Central memory CD8-positive, alpha-beta T cell (primary cell): ENCODE measurements around the gene RPL36.
"Not testable (repeated sequence)": the region's sequence is repeated elsewhere in the genome, so short reads cannot be mapped to it uniquely, and the experiment has no call there.

Source experiments
- ATAC-seq: fragments of 150-1000 bp; cut with Tn5 transposase; replicated peaks from 2 replicates; pipeline ENCODE4 v1.10.0; 2022; ENCODE audit warnings: mild to moderate bottlenecking, moderate FRiP score, moderate number of reproducible peaks; ENCODE audit not compliant: poor library complexity, severe bottlenecking; ENCODE audit errors: extremely low read depth
- DNase-seq, 2 donors: peaks; one replicate each; pipeline ENCODE4 v3.0.0; 2021; ENCODE audit warnings: low spot score in 2 of 2
- H3K27ac Mint-ChIP-seq: one replicate; pipeline ENCODE4 v1.8.0; 2022; ENCODE audit warnings: low read depth, mild to moderate bottlenecking, moderate library complexity, mixed read lengths
- H3K27me3 Mint-ChIP-seq: one replicate; pipeline ENCODE4 v1.8.0; 2022; ENCODE audit warnings: mixed read lengths
- H3K36me3 Mint-ChIP-seq: one replicate; pipeline ENCODE4 v1.8.0; 2022; ENCODE audit warnings: mild to moderate bottlenecking, moderate library complexity, mixed read lengths; ENCODE audit not compliant: insufficient read depth
- H3K4me1 Mint-ChIP-seq: one replicate; pipeline ENCODE4 v1.8.0; 2022; ENCODE audit warnings: mixed read lengths
- H3K4me3 Mint-ChIP-seq: one replicate; pipeline ENCODE4 v1.8.0; 2022; ENCODE audit warnings: mild to moderate bottlenecking, moderate library complexity, mixed read lengths
- H3K9me3 Mint-ChIP-seq: one replicate; pipeline ENCODE4 v1.8.0; 2022; ENCODE audit warnings: mixed read lengths

The RPL36 gene

DNA sequence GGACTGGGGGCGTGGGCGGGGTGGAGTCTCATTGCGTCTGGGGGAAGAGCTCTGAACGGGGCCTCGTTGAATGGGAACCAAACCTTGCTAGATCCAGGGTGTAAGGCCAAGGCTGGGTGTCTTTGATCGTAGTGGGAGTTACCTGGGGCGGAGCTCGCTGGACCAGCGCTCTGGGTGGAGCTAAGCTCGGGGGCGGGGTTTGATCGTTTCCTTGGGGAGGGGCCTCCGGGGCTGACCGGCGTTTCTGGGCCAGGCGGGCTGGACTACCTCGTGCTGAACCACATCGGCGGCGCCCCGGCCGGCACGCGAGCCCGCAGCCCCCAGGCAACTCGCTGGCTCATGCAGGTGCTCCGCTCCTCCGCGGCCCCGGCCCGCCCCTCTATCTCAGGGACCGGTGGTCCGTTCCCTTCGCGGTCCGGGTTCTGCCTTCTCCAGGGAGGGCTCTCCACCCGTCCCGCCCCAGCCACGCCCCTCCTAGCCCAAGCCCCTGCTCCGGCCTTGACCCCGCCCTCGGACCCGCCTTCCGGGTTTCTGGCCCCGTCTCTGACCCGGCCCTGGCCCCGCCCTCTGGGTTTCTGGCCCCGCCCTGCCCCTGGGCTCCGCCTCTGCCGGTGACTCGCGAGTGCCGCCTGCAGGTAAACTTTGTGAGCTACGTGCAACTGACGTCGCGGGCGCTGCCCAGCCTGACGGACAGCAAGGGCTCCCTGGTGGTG is 3.3 kb upstream of the RPL36 start:
- ATAC-seq (peak; percentile 45), DNase-seq (peak; percentile 82 to 95)
- peak overlapping the region; percentile 64 for H3K27ac Mint-ChIP-seq
- peaks cover 25% of the 10 kb centered on the region for H3K4me1 Mint-ChIP-seq
- no peaks in the 10 kb centered on the region for H3K9me3 Mint-ChIP-seq
- H3K27me3 Mint-ChIP-seq = no peaks in the 10 kb centered on the region
- peak overlapping the region; percentile 77 for H3K4me3 Mint-ChIP-seq
- H3K36me3 Mint-ChIP-seq = peaks cover 32% of the 10 kb centered on the region

DNA sequence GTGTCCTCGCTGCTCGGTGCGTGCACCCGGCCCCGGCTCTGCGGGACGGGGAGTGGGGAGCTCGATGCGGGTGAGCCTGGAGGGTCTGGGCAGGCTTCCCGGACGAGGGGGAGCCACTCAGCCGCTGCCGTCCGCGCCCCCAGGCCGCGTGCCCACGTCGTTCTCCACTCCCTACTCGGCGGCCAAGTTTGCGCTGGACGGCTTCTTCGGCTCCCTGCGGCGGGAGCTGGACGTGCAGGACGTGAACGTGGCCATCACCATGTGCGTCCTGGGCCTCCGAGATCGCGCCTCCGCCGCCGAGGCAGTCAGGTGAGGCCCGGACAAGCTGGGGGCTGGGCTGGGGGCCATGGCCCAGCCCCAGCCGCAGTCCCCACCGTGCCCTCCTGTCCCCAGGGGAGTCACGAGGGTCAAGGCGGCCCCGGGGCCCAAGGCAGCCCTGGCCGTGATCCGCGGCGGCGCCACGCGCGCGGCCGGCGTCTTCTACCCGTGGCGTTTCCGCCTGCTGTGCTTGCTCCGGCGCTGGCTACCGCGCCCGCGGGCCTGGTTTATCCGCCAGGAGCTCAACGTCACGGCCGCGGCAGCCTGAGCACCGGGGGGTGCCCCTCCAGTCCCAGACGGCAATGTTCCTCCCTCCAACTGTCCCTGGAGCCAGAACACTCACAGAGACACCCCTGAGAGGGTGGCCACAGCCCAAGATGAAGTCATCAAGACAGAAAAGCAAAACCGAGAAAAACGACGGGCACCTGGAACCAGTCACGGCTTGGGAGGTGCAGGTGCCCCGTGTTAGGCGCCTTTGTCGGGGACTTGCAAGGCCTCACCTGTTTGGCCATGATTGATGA is 2.5 kb upstream of the RPL36 start:
- Mint-ChIP-seq H3K27me3 (no peaks in the 10 kb centered on the region), H3K9me3 (no peaks in the 10 kb centered on the region), H3K4me1 (peaks cover 29% of the 10 kb centered on the region), H3K36me3 (peaks cover 39% of the 10 kb centered on the region), H3K27ac (peak overlapping the region; percentile 64), H3K4me3 (peak overlapping the region; percentile 77)
- no peak for ATAC-seq
- no peak for DNase-seq

- Mint-ChIP-seq H3K36me3 (peaks cover 43% of the 10 kb centered on the region), H3K27ac (peak overlapping the region; percentile 49), H3K4me1 (peaks cover 32% of the 10 kb centered on the region), H3K4me3 (peak overlapping the region; percentile 77)
- H3K27me3 Mint-ChIP-seq, ATAC-seq, DNase-seq, H3K9me3 Mint-ChIP-seq: not testable (repeated sequence)
Observed at GRCh38 chr19:5688262-5688881, 1.7 kb upstream of the RPL36 start.

DNA sequence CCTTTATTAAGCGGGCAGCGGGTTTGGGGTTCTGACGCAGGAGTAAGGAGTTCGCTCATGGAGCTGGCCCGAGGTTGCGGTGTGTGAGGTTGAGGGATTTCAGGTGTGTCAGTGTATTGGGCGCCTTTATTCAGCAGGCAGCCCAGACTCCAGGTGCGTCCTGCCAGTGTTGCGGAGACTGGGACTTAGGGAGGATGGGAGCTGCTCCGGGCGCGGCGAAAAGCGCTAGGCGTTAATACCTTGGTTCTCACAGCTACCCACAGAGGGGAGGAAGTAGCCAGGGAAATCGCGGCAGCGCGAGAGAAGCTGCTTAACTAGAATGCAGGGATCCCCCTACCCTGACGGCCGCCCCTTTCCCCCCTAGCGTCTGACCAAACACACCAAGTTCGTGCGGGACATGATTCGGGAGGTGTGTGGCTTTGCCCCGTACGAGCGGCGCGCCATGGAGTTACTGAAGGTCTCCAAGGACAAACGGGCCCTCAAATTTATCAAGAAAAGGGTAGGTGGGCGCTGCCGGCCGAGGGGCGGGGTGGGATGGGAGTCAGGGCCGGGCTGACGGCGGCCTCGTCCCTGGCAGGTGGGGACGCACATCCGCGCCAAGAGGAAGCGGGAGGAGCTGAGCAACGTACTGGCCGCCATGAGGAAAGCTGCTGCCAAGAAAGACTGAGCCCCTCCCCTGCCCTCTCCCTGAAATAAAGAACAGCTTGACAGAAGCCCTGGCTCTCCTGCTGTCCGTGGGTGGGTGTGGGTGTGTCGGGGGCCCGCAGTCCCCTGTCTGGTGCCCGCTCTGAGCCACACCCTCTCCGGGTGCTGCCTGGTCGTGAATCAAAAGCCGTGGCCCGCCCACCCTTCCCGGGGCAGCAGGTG is 1.1 kb downstream of the RPL36 start:
- no peaks in the 10 kb centered on the region for H3K27me3 Mint-ChIP-seq
- no peaks in the 10 kb centered on the region for H3K9me3 Mint-ChIP-seq
- DNase-seq = no peak
- peak overlapping the region; percentile 99 for H3K27ac Mint-ChIP-seq
- H3K4me3 Mint-ChIP-seq = peak overlapping the region; percentile 95
- ATAC-seq = peak; percentile 22
- H3K36me3 Mint-ChIP-seq = peaks cover 63% of the 10 kb centered on the region
- H3K4me1 Mint-ChIP-seq = peaks cover 32% of the 10 kb centered on the region

DNA sequence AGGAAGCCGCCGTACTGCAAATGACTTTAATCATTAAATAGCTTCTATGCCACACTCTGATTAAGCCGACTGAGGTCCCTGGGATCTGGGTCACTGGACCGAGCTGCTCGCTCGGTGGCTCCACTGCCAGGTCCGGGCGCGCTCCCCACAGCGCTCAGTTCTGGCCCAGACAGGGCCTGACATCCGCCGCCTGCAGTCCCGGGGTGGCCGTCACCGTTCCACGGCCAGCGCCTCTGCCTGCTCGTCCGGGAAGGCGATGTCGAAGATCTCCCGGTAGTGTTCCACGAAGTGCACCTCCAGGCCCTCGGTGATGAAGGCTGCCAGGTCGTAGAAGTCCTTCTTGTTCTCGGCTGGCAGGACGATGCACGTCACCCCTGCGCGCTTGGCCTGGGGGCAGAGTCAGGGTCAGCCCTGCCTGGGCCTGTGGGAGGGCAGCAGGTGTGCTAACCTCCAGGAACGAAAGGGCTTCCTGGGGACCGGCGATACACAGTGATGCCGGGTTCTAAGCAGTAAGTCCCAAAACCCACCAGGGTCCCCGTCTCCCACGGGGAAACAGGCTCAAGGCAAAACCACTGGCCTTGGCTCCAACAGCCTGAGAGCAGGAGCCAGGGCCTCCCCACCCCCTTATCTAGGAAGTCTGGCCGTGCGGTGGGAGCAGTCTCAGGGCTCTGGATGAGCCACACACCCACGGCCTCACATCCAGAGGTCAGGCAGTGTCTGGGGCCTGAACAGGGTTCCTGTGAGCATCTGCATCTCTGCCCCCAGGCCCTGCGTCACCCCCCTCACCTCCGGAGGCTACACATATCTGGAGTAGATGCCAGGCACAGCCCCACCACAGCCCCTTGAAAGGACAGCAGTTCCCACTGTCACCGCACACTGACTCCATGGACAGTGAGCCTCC is 2.0 kb downstream of the RPL36 start:
- peaks cover 66% of the 10 kb centered on the region for H3K36me3 Mint-ChIP-seq
- peaks cover 32% of the 10 kb centered on the region for H3K4me1 Mint-ChIP-seq
- ATAC-seq (no peak), DNase-seq (no peak)
- H3K27me3 Mint-ChIP-seq = no peaks in the 10 kb centered on the region
- H3K4me3 Mint-ChIP-seq = peak overlapping the region; percentile 95
- peak overlapping the region; percentile 62 for H3K27ac Mint-ChIP-seq
- no peaks in the 10 kb centered on the region for H3K9me3 Mint-ChIP-seq

GRCh38 chr19:5692723-5693194 is 2.7 kb downstream of the RPL36 start:
- Mint-ChIP-seq H3K27ac (peak overlapping the region; percentile 62), H3K4me3 (peak overlapping the region; percentile 95), H3K9me3 (no peaks in the 10 kb centered on the region), H3K27me3 (no peaks in the 10 kb centered on the region), H3K4me1 (peaks cover 32% of the 10 kb centered on the region), H3K36me3 (peaks cover 70% of the 10 kb centered on the region)
- ATAC-seq = no peak
- no peak for DNase-seq

GRCh38 chr19:5693195-5694166 is 3.4 kb downstream of the RPL36 start:
- Mint-ChIP-seq H3K27ac (peak overlapping the region; percentile 90), H3K9me3 (no peaks in the 10 kb centered on the region), H3K4me1 (peaks cover 27% of the 10 kb centered on the region), H3K4me3 (peak overlapping the region; percentile 95), H3K27me3 (no peaks in the 10 kb centered on the region), H3K36me3 (peaks cover 71% of the 10 kb centered on the region)
- ATAC-seq (no peak), DNase-seq (no peak)

DNA sequence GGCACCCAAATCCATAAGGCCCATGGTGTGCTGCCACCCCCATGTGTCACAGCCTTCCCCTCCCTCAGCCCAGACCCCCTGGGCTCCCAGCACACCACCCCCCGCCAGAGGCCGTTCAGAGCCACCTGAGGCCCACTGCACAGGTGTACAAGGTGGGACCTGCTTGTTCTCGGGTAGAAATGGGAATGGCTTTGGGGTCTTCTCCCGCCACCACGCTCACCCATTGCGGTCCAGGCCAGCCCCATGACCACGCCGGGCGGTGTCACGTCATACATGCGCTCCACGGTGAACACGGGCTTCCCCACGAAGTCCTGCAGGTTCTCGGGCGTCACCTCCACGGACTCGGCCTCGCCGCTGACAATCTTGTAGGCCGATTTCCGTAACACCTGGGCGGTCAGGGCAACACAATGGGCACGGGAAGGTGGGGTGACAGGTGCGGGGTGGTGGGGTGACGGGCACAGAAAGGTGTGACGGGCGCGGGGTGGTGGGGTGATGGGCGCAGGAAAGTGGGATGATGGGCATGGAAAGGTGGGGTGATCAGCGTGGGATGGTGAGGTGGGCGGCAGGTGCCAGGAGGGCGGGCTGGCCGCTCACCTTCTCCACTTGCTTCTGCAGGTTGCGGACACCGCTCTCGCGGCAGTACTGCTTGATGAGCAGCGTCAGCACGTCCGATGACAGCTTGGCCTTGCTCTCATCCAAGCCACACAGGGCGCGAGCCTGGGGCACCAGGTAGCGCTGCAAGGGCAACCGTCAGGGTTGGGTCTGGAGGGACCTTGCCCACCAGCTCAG is 4.3 kb downstream of the RPL36 start:
- DNase-seq (no peak), ATAC-seq (no peak)
- Mint-ChIP-seq H3K36me3 (peaks cover 74% of the 10 kb centered on the region), H3K27me3 (no peaks in the 10 kb centered on the region), H3K9me3 (no peaks in the 10 kb centered on the region), H3K4me1 (peaks cover 26% of the 10 kb centered on the region), H3K27ac (peak overlapping the region; percentile 90), H3K4me3 (peak overlapping the region; percentile 7)

DNA sequence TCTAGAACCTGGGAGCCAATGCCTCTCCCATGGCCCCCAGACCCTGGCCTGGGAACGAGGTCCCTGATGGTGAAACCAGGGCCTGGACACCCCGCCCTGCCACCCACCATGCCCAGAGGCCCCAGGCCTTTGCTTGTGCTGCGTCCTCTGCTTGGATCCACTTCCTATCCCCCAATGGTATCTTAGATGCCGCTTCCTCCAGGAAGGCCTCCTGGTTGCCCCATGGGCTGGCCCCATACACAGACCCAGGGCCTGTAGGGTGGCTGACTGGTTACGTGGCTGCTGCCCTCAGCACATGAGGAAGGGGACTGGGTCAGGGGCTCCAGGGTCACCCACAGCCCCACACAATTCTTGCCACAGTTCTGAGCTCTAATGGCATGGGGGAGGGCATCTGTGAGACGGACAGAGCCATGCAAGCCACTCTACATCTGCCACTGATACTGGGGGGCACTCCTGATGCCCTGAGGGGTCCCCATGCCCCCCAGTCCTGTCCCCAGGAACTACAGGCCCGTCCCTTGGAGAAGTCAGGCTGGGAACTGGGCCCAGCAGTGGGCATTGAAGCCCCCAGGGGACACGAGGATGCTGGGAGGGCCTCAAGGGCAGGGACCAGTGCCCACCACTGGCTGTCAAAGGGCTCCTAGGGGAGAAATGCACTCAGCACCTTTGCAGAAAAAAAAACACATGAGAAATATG is 5.0 kb downstream of the RPL36 start:
- no peak overlapping the region for H3K4me3 Mint-ChIP-seq
- ATAC-seq = no peak
- H3K4me1 Mint-ChIP-seq = peaks cover 21% of the 10 kb centered on the region
- peaks cover 72% of the 10 kb centered on the region for H3K36me3 Mint-ChIP-seq
- no peaks in the 10 kb centered on the region for H3K9me3 Mint-ChIP-seq
- no peaks in the 10 kb centered on the region for H3K27me3 Mint-ChIP-seq
- peak overlapping the region; percentile 90 for H3K27ac Mint-ChIP-seq
- DNase-seq = no peak
